GM21786 (cell line): ENCODE measurements around the gene NPAS3.

Experiments used
- ATAC-seq: cut with Tn5 transposase; IDR thresholded peaks from one replicate; pipeline ENCODE4 v1.9.1; 2021; ENCODE audit not compliant: unreplicated experiment

NPAS3 gene

DNA sequence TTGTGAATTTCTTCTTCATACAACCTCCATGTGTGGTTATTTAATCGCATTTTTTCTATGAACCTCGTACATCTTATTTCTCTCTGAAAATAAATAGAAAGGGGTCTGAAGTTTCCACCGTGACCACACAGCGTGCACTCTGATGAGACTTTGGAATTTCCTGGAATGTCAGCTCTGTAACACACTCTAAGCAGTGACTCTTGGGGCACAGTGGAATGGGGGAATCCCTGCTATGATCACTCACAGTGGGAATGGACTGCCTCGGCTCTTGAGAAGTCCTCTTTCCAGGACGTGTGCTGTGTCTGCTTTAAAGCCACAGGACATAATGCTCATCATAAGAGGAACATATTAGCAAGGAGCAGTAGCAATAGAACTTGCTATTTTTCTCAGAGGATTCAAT is 596.0 kb downstream of the NPAS3 start:
- ATAC-seq, result no peak

DNA sequence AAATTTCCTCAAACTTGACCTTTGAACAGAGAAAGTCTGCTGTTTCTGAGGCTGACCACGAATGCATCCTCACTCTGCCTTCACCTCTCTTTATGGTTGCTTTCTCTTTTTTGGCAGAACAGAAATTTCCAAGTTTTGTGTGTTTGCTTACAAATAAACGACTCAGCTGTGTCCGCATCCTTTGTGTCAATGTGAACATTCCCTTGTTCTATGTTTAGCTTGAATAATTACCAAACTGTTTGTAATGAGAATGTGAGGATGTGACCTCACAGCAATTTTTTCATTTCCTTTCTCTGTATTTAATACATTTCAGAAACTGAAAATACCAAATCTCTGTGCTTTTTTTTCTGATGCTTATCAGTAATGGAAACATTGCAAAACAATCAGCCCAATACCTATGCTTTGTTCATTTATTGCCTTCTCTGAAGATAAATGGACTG is 601.3 kb downstream of the NPAS3 start:
- no peak for ATAC-seq

- ATAC-seq, result no peak
Measured at GRCh38 chr14:33541171-33541570, 602.5 kb downstream of the NPAS3 start.

GRCh38 chr14:33542338-33543287 is 603.9 kb downstream of the NPAS3 start:
- ATAC-seq, result no peak

- no peak for ATAC-seq
Measured at GRCh38 chr14:33545696-33546095, 607.0 kb downstream of the NPAS3 start.

GRCh38 chr14:33548606-33549005 is 609.9 kb downstream of the NPAS3 start:
- ATAC-seq, result no peak

GRCh38 chr14:33551963-33552362 is 613.3 kb downstream of the NPAS3 start:
- no peak for ATAC-seq

DNA sequence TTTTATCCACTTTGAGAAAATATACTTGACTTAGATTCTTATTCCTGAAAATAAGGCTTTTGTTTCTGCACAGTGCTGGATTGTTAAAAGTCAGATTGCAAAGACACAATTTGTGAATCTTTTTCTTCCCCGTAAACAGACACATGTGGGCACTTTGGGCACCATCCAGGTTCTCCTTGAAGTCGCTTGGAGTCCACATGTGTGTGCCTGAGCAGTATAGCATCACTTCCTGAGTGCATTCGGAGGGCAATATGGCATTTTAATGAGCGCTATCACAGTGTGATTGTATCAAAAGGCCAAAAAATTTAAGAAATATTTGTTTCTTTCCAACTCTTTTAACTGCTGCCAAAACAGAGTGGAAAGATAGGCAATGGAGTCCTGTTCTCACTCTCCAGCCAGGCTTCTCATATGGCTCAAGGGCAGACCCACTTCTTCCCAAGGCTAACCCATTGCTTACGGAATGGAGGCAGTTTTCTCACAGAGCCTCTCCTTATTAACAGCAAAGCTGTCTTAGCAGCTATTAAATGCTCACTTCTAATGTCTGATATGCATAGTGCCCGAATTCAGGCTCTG is 615.1 kb downstream of the NPAS3 start:
- no peak for ATAC-seq

DNA sequence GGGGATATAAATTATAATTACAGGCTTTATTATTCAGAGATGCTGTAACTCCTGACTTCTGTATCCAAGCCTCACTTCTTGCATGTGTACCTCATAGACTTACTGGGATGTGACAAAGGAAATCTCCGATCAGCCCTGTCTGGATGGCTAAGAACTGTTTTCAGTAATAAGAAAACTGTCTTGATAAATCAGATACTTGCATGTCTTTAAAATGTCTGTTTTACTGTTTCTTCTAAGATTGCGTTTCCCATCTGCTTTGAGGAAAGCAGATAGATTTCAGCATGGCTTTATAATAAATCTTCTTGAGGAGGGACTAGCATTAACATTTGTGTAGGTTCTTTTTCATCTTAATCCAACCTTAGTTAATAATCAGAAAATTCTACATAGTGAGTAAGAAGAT is 616.3 kb downstream of the NPAS3 start:
- ATAC-seq, result no peak

- ATAC-seq, result no peak
Measured at GRCh38 chr14:33555710-33556350, 617.2 kb downstream of the NPAS3 start.

GRCh38 chr14:33556382-33557121 is 617.9 kb downstream of the NPAS3 start:
- ATAC-seq, result no peak

DNA sequence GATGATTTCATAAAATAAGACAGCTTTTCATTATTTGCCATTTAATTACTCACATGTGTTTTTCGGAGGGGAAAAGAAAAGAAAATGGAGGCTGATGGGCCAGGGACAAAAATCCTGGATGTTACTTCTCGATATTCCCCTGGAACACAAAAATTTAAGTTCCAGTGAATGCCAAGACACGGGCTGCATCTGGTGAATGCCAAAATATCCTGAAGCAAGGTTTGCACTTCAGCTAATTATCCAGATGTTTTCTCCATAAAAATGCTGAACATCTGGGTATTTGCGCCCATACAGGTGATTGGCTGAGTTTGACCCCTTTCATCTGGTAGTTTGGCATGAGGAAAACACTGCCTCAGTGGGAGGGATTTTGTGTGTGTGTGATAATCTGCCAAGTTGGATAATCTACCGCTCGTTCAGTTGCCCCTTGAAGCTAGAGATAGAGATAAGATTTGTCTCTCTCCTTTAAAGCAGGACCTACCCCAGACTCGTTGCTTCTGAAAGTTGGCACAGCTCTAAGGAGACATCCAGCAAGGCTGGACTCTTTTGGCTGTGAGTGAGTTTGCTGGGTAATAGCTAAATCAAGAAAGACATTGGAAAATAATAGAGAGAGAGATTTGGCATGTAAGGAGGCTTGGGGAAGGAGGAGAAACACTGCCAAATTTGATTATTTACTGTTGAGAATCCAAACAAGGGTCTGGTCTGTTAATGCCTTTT is 622.2 kb downstream of the NPAS3 start:
- no peak for ATAC-seq

GRCh38 chr14:33561488-33562175 is 623.0 kb downstream of the NPAS3 start:
- no peak for ATAC-seq

- ATAC-seq, result no peak
Measured at GRCh38 chr14:33563191-33563900, 624.7 kb downstream of the NPAS3 start.

- no peak for ATAC-seq
Measured at GRCh38 chr14:33563901-33564197, 625.2 kb downstream of the NPAS3 start.

- ATAC-seq, result peak; percentile 95
Measured at GRCh38 chr14:33564774-33565630, 626.3 kb downstream of the NPAS3 start.

GRCh38 chr14:33566082-33566481 is 627.4 kb downstream of the NPAS3 start:
- no peak for ATAC-seq

GRCh38 chr14:33567023-33567728 is 628.5 kb downstream of the NPAS3 start:
- ATAC-seq, result no peak
